Duodenal mucosa (tissue), 2 donors: ENCODE data around the gene PSG7.
"Not testable (repeated sequence)": the region's sequence is repeated elsewhere in the genome, so short reads cannot be mapped to it uniquely, and the experiment has no call there.

Experiments
- H3K27ac ChIP-seq: one replicate; pipeline ENCODE4 v1.7.0; 2013; ENCODE audit warnings: low read depth, low read length
- H3K27me3 ChIP-seq, 2 donors: one replicate each; pipeline ENCODE4 v1.7.0; 2013; ENCODE audit warnings: low read length in 2 of 2, control low read depth in 1 of 2; ENCODE audit not compliant: insufficient read depth in 2 of 2, control insufficient read depth in 1 of 2
- H3K36me3 ChIP-seq, 2 donors: one replicate each; pipeline ENCODE4 v1.7.0; 2013; ENCODE audit warnings: low read length in 2 of 2, control low read depth in 1 of 2; ENCODE audit not compliant: insufficient read depth in 2 of 2, control insufficient read depth in 1 of 2
- H3K4me1 ChIP-seq, 2 donors: one replicate each; pipeline ENCODE4 v1.7.0; 2013; ENCODE audit warnings: low read length in 2 of 2, control low read depth in 1 of 2; ENCODE audit not compliant: insufficient read depth in 2 of 2, control insufficient read depth in 1 of 2
- H3K4me3 ChIP-seq, 2 donors: one replicate each; pipeline ENCODE4 v1.7.0; 2013; ENCODE audit warnings: low read length in 2 of 2, low read depth in 1 of 2
- H3K9ac ChIP-seq, 2 donors: one replicate each; pipeline ENCODE4 v1.7.0; 2013; ENCODE audit warnings: low read length in 2 of 2, low read depth in 1 of 2
- H3K9me3 ChIP-seq, 2 donors: one replicate each; pipeline ENCODE4 v1.7.0; 2013; ENCODE audit warnings: low read length in 2 of 2, control low read depth in 1 of 2; ENCODE audit not compliant: control insufficient read depth in 1 of 2

PSG7 gene

DNA sequence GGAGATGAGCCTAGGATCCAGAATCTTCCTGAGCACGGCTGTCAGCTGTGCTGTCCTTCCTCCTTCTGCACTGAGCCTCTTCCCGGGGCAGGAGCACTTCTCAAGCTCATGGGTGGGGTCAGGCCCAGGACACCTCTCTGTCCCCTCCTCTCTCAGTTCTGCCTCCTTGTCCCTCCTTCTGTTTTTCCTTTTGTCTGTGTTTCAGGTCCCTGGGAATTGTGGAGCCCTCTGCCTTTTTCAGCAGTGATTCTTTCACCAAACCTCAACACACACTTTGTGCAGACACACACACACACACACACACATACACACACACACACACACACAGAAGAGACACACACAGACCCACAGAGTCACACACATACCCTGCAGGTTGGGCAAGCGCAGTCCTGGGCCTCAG lies at the start of gene PSG7:
Gene PSG7 (minus strand): TSS at position 101 of the 400 bp plus-strand sequence. CDS start 131 bp downstream, outside the sequence.
- H3K4me3 ChIP-seq, H3K27ac ChIP-seq, H3K4me1 ChIP-seq, H3K9ac ChIP-seq, H3K9me3 ChIP-seq, H3K36me3 ChIP-seq, H3K27me3 ChIP-seq: not testable (repeated sequence)

- Histone ChIP-seq H3K9ac (no peak overlapping the region), H3K36me3 (no peaks in the 10 kb centered on the region), H3K27ac (no peak overlapping the region), H3K27me3 (no peaks in the 10 kb centered on the region), H3K4me3 (no peak overlapping the region), H3K4me1 (no peaks in the 10 kb centered on the region), H3K9me3 (no peaks in the 10 kb centered on the region)
Measured at GRCh38 chr19:42985588-42985987, 48.6 kb upstream of the PSG7 start.

GRCh38 chr19:42982111-42982510 lies 45.1 kb upstream of the PSG7 start:
- not testable (repeated sequence) for H3K4me1 ChIP-seq, H3K27me3 ChIP-seq, H3K36me3 ChIP-seq, H3K27ac ChIP-seq, H3K9ac ChIP-seq, H3K9me3 ChIP-seq, H3K4me3 ChIP-seq

DNA sequence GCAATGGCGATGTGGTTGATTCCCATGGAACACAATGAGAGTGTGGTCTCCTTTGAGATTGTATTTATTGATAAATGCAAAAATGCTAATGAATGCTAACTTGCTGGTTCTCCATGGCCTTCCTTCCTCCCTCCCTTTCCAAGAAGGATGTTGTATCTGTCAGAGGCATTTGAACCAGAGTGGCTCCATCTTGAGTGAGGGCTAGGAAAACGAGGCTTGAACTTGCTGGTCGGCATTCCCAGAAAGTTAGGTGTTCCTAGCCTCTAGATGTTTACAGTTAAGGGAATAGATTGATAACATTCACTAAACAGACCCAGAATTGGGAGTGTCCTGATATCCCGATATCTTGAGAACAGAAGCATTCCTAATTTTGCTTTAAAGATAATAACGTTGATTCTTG lies 34.4 kb upstream of the PSG7 start:
- not testable (repeated sequence) for H3K9ac ChIP-seq, H3K27me3 ChIP-seq, H3K4me3 ChIP-seq, H3K36me3 ChIP-seq, H3K9me3 ChIP-seq, H3K4me1 ChIP-seq, H3K27ac ChIP-seq

DNA sequence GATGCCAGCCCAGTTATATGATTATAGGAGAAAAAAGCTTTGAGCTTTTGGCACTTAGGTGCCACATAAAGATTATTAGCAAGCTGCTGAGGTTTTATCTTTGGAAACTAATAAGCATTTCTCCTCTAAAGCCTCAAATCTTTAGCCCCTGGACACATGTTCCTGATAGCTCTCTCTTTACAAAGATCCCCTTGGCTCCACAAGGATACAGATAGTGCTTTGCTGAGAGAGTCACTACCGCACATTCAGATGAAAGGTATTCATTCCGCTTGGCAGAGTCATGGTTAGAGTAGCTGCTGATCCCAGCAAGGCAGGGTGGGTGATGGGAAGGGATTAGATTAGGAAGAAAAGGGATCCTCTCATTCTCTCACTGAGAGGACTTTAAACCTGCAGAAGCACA lies 28.2 kb upstream of the PSG7 start:
- H3K9ac ChIP-seq, result no peak overlapping the region
- no peak overlapping the region for H3K4me3 ChIP-seq
- H3K36me3 ChIP-seq, result no peaks in the 10 kb centered on the region
- no peak overlapping the region for H3K27ac ChIP-seq
- H3K27me3 ChIP-seq, result no peaks in the 10 kb centered on the region
- H3K4me1 ChIP-seq, result no peaks in the 10 kb centered on the region
- H3K9me3 ChIP-seq, result no peaks in the 10 kb centered on the region

GRCh38 chr19:42961119-42961518 lies 24.1 kb upstream of the PSG7 start:
- Histone ChIP-seq H3K9ac (no peak overlapping the region), H3K9me3 (no peaks in the 10 kb centered on the region), H3K27ac (no peak overlapping the region), H3K4me1 (no peaks in the 10 kb centered on the region), H3K27me3 (no peaks in the 10 kb centered on the region), H3K36me3 (no peaks in the 10 kb centered on the region), H3K4me3 (no peak overlapping the region)

- H3K27ac ChIP-seq, H3K4me3 ChIP-seq, H3K9me3 ChIP-seq, H3K36me3 ChIP-seq, H3K4me1 ChIP-seq, H3K27me3 ChIP-seq, H3K9ac ChIP-seq: not testable (repeated sequence)
Measured at GRCh38 chr19:42952126-42952525, 15.1 kb upstream of the PSG7 start.

- not testable (repeated sequence) for H3K36me3 ChIP-seq, H3K4me1 ChIP-seq, H3K4me3 ChIP-seq, H3K27ac ChIP-seq, H3K9me3 ChIP-seq, H3K9ac ChIP-seq, H3K27me3 ChIP-seq
Measured at GRCh38 chr19:42951476-42951875, 14.5 kb upstream of the PSG7 start.

DNA sequence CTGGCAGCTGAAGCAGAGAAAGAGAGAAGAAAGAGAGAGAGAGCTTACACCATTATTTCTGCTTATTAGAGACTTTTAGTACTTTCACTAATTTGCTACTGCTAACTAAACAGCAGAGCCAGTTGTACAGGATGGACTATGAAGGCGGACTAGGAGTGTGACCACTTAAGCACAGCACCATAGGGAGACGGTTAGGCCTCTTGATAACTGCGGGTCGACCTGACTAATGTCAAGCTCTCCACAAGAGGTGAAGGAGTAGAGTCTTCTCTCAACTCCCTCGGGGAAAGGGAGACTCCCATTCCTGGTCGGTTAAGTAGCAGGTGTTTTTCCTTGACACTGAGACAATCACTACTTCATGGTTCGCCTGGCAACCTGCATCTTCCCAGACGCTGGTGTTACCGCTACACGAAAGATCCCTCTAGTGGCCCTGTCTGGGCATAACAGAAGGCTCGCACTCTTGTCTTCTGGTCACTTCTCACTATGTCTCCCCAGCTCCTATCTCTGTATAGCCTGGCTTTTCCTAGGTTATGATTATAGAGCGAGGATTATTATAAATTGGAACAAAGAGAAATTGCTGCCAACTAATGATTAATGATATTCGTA lies 5.3 kb upstream of the PSG7 start:
- H3K9ac ChIP-seq, result no peak overlapping the region
- H3K27me3 ChIP-seq, result peaks cover 0 to 3% of the 10 kb centered on the region in 2 donors
- no peaks in the 10 kb centered on the region for H3K9me3 ChIP-seq
- H3K36me3 ChIP-seq, result no peaks in the 10 kb centered on the region
- no peak overlapping the region for H3K4me3 ChIP-seq
- H3K27ac ChIP-seq, result no peak overlapping the region
- no peaks in the 10 kb centered on the region for H3K4me1 ChIP-seq

DNA sequence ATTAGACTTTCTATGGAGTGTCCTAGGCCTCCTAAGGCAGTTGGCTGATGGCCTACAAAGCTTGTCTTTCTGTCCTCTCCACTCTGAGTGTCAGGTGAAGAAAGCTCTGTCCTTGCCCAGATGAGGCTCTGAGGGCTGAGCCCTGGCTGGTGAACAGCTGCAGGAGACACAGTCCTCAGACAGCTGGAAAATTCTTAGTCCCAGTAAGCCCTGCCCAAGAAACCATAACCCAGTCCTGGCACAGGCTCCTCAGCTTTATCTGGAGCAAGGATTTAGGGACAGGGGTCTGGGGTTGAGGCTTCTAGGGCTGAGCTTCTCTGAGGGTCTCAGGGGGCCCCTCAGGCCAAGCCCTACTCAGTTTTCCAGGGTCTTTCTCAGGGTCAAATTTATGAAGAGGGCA lies 2.3 kb downstream of the PSG7 start:
- H3K4me1 ChIP-seq, H3K9me3 ChIP-seq, H3K27ac ChIP-seq, H3K9ac ChIP-seq, H3K27me3 ChIP-seq, H3K4me3 ChIP-seq, H3K36me3 ChIP-seq: not testable (repeated sequence)

DNA sequence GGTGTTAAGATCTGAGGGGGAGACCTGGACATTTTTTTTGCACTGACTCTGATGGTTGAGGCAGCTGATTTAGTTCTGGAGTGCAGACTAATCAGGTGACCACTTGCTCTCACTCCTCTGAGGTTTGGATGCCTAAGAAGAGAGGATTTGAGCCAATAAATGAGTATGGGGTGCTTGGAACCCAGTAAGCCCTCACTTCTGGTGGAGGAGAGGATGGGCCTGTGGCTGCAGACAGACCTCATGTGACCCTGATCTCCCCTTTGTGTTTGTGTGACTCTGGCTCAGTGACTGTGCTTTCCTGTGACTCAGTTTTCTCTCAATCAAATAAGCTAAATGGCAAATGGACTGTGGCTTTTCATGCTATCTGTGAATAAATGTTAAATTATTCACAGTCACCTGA lies 2.8 kb downstream of the PSG7 start:
- H3K27ac ChIP-seq, H3K4me1 ChIP-seq, H3K9me3 ChIP-seq, H3K27me3 ChIP-seq, H3K9ac ChIP-seq, H3K36me3 ChIP-seq, H3K4me3 ChIP-seq: not testable (repeated sequence)
